HG02763 (cell line): Measurements from ENCODE around the gene TNNI2.

Experiments used
- ATAC-seq: cut with Tn5 transposase; IDR thresholded peaks from one replicate; pipeline ENCODE4 v1.9.1; 2021; ENCODE audit warnings: mild to moderate bottlenecking, moderate library complexity; ENCODE audit not compliant: unreplicated experiment

The TNNI2 gene

DNA sequence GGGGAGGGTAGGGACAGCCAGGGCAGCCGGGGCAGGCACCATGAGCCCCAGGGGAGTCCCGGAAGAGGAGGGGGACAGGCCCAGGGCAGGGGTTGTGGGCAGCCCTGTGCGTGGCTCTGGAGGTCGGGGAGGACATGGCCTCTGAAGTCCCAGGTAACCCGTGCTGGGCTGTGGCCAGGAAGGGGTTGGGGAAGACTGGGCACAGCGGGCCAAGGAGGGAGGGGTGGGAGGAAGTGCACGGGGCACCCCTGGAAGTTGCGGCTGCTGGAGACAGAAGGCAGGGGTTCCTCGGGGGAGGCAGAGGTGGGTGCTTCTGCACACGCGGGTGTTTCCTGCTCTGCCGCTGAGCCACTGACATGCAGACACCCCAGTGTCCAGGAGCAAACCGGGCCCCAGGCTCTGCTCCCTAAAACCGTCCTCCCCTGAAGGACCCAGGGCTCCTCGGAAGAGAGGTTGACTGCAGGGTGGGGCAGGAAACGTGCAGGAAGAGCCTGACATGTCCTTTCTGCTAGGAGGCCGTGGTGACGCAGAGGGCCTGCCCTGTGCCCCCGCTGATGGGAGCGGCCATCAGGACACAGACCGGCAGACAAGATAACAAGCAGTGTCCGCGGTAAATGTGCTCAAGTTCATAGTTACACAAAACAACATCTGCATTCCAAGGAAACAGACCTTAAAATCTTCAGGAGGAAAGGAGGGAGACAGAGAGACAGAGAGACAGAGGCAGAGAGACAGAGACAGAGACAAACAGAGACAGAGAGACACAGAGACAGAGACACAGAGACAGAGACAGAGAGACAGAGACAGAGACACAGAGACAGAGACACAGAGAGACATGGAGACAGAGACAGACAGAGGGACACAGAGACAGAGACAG is 5.7 kb downstream of the TNNI2 start:
- no peak for ATAC-seq

DNA sequence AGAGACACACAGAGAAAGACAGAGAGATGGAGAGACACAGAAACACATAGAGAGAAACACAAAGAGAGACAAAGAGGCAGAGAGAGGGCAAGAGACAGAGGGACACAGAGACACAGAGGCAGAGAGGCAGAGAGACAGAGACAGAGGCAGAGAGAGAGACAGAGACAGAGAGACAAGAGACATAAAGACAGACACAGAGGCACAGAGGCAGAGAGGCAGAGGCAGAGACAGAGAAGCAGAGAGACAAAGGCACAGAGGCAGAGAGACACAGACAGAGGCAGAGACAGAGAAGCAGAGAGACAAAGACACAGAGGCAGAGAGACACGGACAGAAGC is 6.3 kb downstream of the TNNI2 start:
- no peak for ATAC-seq

DNA sequence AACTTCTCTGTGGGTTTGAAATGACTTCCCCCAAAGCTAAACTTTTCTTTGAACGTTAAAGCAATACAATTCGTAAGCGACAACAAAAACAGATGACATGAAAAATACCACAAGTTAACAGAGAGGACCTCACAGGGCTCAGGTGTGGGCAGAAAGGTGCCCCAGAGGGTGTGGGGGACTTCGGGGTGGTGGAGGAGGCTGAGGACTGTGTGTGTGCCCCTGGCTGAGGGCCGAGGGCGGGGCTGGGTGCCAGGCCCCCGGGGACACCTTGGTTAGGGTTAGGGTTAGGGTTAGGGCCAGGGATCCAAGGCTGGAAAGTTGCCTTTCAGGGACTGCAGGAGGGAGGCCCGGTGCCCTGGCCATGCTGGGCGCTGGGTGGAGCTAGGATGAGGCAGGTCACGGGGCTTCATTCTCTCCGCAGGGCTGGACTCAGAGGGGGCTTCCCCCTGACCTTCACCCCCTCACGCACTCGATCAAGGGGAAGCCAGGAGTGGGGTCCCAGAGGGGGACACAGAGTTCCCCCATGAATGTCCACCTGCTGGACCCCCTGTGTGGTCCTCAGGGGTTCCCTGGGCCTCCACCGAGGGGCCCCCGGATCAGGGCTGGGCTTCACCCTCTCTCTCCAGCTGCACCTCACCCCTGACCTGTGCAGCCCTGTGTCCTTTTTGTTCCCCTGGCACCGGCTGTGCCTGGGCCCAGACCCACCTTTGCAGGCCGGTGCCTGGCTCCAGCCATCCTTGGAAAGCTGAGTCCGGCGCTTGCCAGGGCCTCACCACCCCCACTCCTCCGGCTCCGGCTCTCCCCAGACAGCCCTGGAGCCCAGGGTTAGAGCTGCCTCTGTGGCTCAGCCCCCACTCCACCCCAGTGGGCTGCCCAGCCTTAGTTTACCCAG is 7.0 kb downstream of the TNNI2 start:
- no peak for ATAC-seq

DNA sequence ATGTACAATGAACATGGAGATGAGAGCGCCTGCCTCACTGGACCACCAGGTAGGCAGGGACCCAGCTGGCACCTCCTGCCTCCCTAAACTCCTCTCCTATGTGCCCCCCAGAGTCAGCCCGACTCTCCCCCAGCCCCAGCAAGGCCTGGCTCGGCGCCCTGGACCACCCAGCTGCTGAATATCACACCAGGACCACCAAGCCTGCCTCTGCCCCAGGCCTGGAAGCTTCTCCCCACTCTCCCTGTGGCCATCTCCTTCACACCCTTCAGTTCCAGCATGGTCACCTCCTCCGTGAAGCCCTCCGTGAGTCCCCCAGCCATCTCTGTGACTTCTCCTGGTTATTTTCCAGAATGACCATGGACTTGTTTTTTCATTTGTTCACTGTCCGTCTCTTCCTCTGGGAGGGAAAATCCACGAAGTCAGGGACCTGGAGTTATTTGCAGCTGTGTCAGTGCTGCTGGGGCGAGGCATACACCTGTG is 7.7 kb downstream of the TNNI2 start:
- no peak for ATAC-seq

DNA sequence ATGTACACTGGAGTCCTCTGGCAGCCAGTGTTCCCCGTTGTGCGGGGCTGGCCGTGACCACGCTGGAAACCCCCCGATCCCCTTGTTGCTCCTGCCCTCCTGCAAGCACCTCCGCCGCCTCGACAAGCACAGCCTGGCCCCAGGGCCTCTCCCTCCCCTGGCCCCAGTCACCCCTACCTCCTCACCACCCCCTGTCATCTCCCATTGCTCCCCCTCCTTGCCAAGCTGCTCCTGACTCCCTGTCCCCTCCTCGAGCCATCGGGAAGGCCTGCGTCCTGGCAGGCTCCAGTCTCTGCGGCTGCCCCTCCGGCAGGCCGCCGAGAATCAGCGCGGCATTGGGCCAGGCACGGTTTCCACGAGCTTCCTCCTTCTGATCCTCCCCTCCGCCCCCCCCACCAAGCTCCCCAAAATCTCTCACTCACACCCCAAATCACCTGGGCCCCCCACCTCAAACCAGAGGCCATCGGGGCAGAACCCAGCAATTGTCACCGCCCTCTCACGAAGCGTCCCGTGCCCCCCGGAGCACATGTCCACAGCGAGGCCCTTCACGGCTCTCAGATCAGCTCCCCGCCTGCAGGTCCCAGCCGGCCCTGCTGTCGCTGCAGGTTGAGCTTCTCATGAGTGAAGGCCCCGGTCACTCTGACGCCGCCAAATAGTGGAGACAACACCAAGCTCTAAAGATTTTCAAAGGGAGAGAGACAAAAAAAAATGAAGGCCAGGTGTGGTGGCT is 8.4 kb downstream of the TNNI2 start:
- ATAC-seq = no peak

DNA sequence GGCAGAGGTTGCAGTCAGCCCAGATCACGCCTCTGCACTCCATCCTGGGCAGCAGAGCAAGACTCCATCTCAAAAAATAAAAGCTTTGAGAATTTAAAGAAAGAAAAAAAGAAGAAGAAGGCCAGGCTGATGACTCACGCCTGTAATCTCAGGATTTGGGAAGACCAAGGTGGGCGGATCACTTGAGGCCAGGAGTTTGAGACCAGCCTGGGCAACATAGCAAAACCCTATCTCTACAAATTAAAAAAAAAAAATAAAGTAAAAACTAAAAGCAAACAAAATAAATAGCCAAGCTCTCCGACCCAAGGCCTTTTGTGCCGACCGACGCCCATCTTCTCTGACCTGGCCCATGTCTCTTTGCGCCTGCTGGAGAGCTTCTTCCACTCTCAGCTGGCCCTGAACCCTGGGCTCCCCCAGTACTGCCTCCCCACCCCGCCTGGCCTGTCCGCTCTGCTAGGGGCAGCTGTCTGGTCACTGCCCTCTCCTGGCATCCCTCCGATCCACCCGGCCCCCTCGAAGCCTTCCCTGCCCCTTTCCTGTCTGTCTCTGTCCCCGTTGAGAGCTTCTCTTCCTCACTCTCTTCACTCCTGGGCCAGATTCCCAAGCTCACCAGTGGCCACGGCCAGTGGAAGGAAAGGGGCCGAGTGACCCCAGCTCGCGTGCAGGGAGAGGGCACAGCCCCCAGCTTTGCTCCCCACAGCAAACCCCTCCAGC is 9.3 kb downstream of the TNNI2 start:
- no peak for ATAC-seq

DNA sequence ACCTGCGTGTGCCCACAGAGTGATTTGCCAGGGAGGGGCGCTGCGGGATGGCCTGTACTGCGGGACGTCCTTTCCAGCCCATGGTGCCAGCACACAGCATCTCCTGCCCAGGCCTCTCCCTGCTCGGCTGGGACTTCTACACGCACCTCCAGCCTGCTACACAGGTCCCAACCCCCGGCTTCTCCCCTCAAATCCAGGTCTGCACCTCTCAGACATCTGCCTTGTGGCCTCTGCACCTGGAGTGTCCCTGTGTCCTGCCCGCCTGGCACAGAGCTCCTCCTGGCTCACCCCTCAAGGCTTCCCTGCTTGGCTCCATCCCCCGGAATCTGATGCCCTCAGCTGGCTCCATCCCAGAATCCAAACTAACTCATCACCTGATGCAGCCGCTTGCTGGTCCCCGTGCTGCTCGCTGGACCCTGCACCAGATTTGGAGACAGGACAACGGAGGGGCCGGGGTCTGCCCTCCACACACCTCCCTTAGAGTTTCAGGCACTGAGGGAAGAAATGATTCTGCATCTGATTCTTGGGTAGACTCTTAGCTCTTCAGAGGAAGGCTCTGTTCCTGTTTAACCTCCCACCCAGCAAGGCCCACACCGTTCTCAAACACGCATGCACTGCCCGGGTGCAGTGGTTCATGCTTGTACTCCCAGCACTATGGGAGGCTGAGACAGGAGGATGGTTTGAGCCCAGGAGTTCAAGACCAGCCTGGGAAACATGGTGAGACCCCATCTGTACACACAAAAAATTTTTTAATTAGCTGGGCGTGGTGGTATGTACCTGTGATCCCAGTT is 10.1 kb downstream of the TNNI2 start:
- no peak for ATAC-seq

DNA sequence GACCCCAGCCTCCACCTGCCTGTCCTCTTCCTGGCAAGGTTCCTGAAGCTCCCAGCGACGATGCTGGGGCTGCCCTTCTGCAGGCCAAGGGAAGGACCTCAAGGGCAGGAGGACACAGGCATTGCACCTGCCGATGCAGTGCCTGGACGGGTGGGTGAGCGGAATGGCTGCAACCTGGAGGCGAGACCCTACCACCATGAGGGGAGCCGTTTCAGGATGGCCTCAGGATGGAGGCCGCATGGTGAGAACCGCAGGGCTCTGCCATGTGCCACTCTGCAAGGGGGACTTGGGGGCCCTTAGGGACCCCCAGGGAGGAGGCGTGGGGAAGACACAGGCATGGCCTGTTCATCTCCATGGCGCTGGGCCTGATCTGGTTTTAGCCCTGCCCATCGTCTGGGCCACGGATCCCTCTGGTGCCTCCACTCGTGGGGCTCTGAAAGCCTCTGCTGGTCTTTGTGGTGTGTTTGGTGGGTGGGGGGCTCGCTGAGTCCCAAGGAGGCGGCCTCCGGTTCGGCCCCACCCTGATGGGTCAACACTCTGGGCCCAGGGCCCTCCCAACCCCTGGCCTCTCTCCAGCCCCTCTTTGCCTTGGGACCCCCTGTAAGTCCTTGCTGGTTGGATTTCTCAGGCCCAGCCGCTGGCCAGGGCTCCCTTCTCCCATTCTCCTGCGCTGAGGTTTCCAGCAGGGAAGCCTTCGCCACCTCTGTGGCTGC is 12.8 kb downstream of the TNNI2 start:
- ATAC-seq = no peak

DNA sequence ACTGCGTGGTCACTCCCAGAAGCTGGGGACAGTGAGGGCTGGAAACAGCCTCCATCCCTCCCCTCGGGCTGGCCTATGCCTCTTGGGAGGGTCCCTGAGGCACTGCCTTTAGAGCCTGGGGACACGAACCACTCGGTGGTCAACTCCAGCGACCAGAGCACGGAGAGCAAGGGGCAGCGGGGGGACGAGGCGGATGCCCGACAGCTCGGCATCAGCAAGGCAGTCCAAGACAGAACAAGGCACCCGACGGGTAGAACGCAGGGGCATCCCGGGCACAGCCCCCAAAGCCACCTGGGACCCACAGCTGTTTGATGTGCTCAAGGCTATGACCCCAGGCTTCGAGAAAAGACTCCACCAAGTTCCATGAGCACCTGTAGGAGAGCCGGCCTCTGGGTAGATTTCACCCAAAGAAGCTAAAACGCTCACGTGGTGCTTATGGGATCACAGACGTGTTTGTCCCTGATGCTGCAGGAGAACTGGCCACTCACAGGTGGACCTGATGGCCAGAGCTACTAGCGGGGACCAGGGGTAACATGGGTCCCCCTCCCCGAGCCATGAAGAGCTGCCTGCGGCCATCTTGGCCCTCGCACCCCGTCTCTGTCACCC is 13.6 kb downstream of the TNNI2 start:
- peak; percentile 1 for ATAC-seq

DNA sequence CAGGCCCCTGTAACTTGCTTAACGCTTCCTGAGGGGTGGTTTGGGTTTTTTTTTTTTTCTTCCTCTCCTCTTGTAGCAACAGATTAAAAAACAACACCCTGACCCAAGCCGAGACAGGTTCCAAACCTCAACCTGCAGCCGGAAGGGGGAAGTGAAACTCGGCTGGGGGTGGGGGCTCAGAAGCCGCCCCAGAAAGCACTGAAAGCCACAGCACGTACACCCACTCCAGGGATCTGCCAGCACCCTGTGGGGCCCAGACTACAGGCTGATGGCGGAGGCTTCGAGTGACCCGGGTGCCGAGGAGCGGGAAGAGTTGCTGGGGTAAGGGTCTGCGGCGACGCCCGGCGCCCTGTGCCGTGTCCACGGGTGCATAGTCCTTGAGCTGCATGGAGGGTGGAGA is 14.1 kb downstream of the TNNI2 start, which contains the start of gene LSP1:
Gene LSP1 (plus strand): TSS at position 208 of the 400 bp plus-strand sequence. CDS start 61 bp downstream, at position 269.
- peak; percentile 36 for ATAC-seq

DNA sequence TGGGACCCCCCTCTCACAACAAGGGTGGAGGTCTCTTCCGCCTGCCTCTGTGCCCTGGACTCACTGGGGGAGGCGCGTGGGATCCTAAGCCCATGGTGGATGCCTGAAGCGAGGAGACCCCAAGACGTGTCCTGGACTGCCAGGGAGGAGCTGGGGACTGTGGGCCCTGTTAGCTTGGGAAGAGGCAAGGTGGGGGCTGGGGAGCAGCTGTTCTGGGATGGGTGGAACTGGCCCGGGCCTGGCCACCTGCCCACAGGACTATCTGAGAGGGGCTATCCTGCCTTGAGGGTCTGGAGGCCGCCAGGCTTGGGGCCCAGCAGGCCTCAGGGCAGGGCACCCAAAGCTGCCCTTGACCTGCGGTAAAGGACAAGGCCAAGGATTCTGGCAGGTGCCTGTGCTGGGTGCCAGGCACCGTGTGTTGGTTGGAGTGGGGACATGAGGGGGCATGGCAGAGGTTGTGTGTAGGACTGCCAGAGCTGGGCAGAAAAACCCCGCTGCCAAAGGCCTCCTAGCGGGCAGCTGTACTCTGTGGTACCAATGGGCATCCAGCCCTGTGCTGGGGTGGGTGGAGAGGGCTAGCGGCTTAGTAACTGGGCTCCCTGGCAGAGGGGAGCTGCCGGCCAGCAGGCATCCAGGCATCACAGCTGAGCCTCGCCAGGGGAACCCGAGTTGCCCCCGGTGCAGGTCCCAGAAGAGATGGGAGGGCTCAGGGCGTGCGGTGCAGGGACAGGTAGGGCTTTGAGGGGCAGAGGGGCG is 14.8 kb downstream of the TNNI2 start:
- no peak for ATAC-seq

DNA sequence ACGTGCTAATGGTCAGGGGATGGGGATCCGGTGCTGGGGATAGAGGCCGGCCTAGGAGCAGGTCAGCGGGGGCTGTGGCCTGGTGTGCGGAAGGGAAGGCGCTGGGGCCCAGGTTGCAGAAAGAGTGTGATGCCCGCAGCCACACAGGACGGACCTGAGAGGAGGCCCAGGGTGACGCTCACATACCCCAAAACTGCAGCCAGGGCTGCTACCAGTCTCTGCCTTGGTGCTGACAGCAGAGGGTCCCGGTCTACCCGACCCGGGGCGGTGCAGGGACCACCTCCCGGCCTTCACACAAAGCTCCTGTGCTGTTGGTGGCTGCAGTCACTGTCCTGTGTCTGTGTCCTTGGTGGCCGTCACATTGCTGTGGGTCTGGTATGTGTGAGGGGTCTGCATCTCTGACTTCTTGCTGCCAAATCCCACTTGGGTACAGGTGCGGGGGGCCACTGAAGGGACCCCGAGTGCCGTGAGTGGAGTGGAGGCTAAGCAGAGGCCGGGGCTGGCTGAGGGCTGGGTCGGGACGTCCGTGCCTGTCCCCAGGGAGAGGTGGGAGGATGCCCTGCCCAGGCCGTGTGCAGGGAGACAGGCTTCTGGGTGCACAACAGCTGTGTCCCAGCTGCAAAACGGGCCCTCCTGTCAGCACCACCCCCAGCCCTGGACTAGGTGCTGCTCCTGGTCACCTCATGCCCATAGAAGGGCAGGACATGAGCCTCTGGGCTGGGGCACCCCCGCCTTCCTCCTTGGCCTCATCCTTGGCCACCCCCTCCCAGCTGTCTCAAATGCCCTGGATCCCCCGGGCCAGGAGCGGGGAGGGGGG is 15.6 kb downstream of the TNNI2 start:
- peak; percentile 30 for ATAC-seq

DNA sequence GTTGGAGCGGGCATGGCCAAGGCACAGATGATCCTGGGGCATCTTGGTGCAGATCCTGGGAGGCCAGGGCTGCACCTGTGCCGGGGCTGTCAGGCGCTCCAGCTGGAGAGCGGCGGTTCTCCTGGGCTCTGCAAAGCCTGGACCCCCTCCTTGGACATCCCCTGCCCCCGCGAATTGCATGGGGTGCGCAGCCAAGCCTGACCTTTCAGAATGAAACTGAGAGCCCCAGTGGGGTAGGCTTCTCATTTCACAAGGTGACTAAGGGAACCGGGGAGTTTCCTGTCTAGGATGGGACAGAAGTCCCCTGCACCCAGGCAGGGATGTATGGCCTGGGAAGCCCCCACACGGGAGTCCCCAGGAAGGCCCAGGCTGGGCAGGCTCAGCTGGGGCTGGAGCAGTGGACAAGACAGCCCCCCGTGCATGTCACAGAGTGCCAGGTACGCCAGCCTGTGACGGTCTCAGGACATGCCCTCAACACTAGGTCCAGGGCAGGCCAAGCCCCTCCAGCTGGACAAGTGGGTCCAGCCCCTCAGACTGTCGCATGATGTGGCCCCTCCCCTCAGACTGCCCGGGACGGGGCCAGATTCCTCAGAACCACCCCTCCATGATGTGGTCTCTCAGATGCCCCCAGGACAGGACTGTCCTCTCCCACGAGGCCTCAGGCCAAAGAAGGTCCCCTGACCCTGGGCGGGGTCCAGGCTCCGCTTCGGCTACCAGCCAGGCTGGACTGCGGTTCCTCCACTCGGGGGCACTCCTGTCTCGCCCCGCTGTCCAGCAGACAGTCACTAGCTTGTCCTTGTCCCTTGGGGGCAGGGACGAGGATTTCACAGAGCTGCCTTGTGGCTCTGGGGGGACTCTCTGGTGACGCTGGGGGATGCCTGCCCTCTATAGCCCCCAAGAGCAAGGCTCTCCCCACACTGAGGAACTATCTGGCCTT is 16.4 kb downstream of the TNNI2 start:
- ATAC-seq = peak; percentile 28

DNA sequence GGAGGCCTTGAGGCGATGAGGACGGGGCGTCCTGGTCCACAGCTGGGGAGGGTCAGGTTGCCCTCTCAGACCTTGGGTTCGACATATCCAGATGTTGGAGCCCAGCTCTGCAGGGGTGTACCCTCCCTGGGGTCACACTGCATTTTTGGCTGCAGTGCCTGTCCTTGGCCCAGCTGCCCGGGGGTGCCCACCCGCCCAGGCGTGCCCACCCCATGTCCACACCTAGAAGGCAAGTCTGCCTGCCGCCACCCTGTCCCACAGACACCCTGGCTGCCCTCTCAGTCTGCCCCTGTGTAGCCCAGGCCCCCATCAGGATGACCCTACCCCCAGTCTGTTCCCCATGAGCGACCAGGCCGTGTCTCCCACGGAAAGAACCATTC is 17.1 kb downstream of the TNNI2 start:
- ATAC-seq = no peak

DNA sequence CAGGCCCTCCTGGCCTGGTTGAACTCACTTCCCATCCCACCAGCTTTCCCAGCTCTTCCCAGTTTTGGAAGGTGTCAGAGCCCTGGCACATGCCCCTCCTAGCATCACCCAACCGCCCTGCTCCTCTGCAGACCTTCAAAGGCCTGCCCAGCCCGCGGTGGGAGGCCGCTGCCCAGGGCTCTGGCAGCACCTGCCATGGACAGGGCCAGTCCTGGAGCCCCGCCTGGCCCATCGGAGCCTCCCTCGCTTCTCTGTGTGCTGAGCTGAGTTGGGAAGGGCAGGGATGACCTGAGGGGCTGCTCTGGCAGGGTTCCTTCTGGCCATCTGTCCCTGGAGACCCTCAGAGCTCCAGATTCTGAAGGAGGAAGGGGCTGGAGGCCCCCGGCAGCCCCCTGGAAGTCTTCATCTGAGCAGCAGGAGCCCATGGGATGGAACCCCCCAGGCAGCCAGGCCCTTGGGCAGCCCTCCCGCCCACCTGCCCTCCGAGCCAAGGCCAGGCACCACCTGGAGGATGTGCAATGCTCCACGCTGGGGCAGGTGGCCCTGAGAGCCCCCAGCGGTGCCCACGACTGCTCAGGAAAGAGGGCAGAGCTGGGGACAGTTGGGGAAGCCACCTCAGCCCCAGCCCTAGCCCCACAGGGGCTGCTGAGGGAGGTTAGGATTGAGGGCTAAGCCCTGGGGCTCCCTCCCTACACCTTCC is 17.7 kb downstream of the TNNI2 start:
- ATAC-seq = no peak
